ENCODE data around the gene FSCN2. TPM values are rescaled to one million over a fixed set of nuclear protein-coding genes. Genes with fewer than 3 reads are reported as not detected.

The FSCN2 gene
- total RNA-seq, 2 experiments from 2014 or later, result not detected

DNA sequence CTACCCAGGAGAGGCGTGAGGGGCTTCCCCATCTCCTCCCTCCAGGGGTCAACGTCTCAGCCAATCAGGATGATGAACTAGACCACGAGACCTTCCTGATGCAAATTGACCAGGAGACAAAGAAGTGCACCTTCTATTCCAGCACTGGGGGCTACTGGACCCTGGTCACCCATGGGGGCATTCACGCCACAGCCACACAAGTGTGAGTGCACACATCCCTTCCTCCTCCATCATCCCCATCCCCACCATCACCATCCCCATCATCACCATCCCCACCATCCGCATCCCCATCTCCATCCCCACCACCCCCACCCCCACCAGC lies 6.8 kb downstream of the FSCN2 start:
- intact Hi-C loops (cut with micrococcal nuclease), result no loop called here
- DNase-seq, result no peak
- Mint-ChIP-seq H3K27me3 (ENCODE audit: low read depth) (peaks cover 11% of the 10 kb centered on the region), H3K4me1 (ENCODE audit: low read depth) (peaks cover 1% of the 10 kb centered on the region), H3K36me3 (ENCODE audit: low read depth) (no peaks in the 10 kb centered on the region), H3K27ac (no peak overlapping the region), H3K4me3 (no peak overlapping the region), H3K9me3 (no peaks in the 10 kb centered on the region)
- CTCF ChIA-PET, result no interaction called here

- peaks cover 1% of the 10 kb centered on the region for H3K4me1 Mint-ChIP-seq (ENCODE audit: low read depth)
- H3K27ac Mint-ChIP-seq, result no peak overlapping the region
- CTCF ChIA-PET, result no interaction called here
- no peaks in the 10 kb centered on the region for H3K36me3 Mint-ChIP-seq (ENCODE audit: low read depth)
- H3K9me3 Mint-ChIP-seq, result no peaks in the 10 kb centered on the region
- intact Hi-C loops (cut with micrococcal nuclease), result no loop called here
- H3K4me3 Mint-ChIP-seq, result no peak overlapping the region
- DNase-seq, result no peak
- H3K27me3 Mint-ChIP-seq (ENCODE audit: low read depth), result peaks cover 11% of the 10 kb centered on the region
These were observed 7.5 kb downstream of the FSCN2 start for GRCh38 chr17:81535480-81536298.

DNA sequence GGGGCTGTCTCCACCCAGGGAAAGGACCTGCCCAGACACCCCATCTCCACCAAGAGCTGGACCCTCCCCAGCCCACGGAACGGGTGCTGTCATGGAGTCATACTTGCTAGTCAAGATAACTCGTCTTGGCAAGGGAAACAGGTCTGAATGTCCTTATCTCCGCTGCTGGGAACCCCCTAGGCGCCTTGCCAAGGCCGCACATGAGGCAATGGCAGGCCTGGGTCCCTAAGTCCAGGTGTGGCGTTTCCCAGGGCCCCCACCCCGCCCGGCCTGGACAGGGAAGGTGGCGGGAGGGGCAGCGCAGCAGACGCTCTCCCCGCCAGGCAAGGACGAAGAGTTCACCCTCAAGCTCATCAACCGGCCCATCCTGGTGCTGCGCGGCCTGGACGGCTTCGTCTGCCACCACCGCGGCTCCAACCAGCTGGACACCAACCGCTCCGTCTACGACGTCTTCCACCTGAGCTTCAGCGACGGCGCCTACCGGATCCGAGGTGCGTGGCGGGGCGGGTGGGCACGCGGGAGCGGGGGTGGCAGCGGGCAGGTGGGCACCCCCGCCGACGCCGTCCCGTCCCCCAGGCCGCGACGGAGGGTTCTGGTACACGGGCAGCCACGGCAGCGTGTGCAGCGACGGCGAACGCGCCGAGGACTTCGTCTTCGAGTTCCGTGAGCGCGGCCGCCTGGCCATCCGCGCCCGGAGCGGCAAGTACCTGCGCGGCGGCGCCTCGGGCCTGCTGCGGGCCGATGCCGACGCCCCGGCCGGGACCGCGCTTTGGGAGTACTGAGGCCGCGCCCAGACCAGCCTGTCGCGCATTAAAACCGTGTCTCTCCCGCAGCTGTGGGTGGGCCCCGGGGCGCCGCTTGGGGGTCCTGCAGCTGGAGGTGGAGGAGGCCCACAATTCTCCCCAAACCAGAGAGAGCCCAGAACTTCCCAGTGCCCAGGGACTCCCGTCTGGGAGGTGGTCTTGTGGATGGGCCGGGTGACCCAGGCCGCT lies 8.4 kb downstream of the FSCN2 start:
- Mint-ChIP-seq H3K36me3 (ENCODE audit: low read depth) (peaks cover 3% of the 10 kb centered on the region), H3K4me3 (no peak overlapping the region), H3K4me1 (ENCODE audit: low read depth) (peaks cover 1% of the 10 kb centered on the region), H3K9me3 (no peaks in the 10 kb centered on the region), H3K27me3 (ENCODE audit: low read depth) (peaks cover 11% of the 10 kb centered on the region), H3K27ac (no peak overlapping the region)
- DNase-seq, result no peak
- intact Hi-C loops (cut with micrococcal nuclease), result no loop called here
- CTCF ChIA-PET, result no interaction called here

DNA sequence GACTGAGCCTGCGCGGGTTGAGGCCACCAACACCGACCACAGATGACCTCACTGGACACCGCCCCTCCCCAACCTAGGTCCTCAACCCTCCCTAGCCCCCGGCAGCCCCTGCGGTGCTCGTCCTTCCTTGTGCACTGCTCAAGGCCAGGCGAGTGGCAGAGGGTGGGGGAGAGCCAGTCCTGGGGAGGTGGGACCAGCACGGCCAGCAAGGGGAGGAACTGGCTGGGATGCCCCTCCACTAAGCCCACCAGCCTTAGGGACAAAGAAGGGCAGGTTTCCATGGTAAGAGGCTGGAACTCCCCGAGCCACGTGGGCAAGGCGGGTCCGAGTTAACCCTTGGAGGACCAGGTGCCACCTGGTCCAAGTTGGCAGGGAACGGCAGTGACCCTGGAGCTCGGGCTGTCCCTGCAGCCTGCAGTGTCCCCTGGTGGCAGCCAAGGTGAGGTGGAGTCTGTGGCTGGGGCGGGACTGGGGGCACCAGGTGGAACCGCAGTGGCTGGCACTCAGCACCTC lies 9.2 kb downstream of the FSCN2 start:
- peaks cover 1% of the 10 kb centered on the region for H3K4me1 Mint-ChIP-seq (ENCODE audit: low read depth)
- peaks cover 7% of the 10 kb centered on the region for H3K36me3 Mint-ChIP-seq (ENCODE audit: low read depth)
- H3K27ac Mint-ChIP-seq, result no peak overlapping the region
- H3K4me3 Mint-ChIP-seq, result no peak overlapping the region
- peaks cover 11% of the 10 kb centered on the region for H3K27me3 Mint-ChIP-seq (ENCODE audit: low read depth)
- intact Hi-C loops (cut with micrococcal nuclease), result no loop called here
- CTCF ChIA-PET, result no interaction called here
- DNase-seq, result peak; percentile 31
- no peaks in the 10 kb centered on the region for H3K9me3 Mint-ChIP-seq

GRCh38 chr17:81537856-81538555 lies 9.8 kb downstream of the FSCN2 start:
- no peak overlapping the region for H3K4me3 Mint-ChIP-seq
- H3K27ac Mint-ChIP-seq, result no peak overlapping the region
- DNase-seq, result no peak
- H3K36me3 Mint-ChIP-seq (ENCODE audit: low read depth), result peaks cover 8% of the 10 kb centered on the region
- intact Hi-C loops (cut with micrococcal nuclease), result no loop called here
- H3K9me3 Mint-ChIP-seq, result no peaks in the 10 kb centered on the region
- peaks cover 1% of the 10 kb centered on the region for H3K4me1 Mint-ChIP-seq (ENCODE audit: low read depth)
- peaks cover 11% of the 10 kb centered on the region for H3K27me3 Mint-ChIP-seq (ENCODE audit: low read depth)
- CTCF ChIA-PET, result interaction anchor here (1.0 to 1.2 kb wide), 2 partner anchors 19 to 45 kb away, joined by 4 read pairs; no protein-coding TSS in a partner anchor

- intact Hi-C loops (cut with micrococcal nuclease), result no loop called here
- H3K27ac Mint-ChIP-seq, result no peak overlapping the region
- no peak for DNase-seq
- CTCF ChIA-PET, result interaction anchor here (0.6 to 1.2 kb wide), 3 partner anchors 20 to 63 kb away, joined by 3 to 4 read pairs (median 4); no protein-coding TSS in a partner anchor
- no peak overlapping the region for H3K4me3 Mint-ChIP-seq
- peaks cover 5% of the 10 kb centered on the region for H3K27me3 Mint-ChIP-seq (ENCODE audit: low read depth)
- H3K36me3 Mint-ChIP-seq (ENCODE audit: low read depth), result peaks cover 8% of the 10 kb centered on the region
- H3K9me3 Mint-ChIP-seq, result no peaks in the 10 kb centered on the region
- H3K4me1 Mint-ChIP-seq (ENCODE audit: low read depth), result peaks cover 1% of the 10 kb centered on the region
These were observed 10.7 kb downstream of the FSCN2 start for GRCh38 chr17:81538651-81539570.

- H3K36me3 Mint-ChIP-seq (ENCODE audit: low read depth), result peaks cover 8% of the 10 kb centered on the region
- CTCF ChIA-PET, result interaction anchor here (0.6 kb wide), 1 partner anchor 63 kb away, joined by 3 read pairs; no protein-coding TSS in a partner anchor
- intact Hi-C loops (cut with micrococcal nuclease), result no loop called here
- DNase-seq, result no peak
- no peak overlapping the region for H3K27ac Mint-ChIP-seq
- H3K27me3 Mint-ChIP-seq (ENCODE audit: low read depth), result peaks cover 5% of the 10 kb centered on the region
- H3K4me1 Mint-ChIP-seq (ENCODE audit: low read depth), result peaks cover 1% of the 10 kb centered on the region
- H3K9me3 Mint-ChIP-seq, result no peaks in the 10 kb centered on the region
- H3K4me3 Mint-ChIP-seq, result no peak overlapping the region
These were observed 11.4 kb downstream of the FSCN2 start for GRCh38 chr17:81539571-81539900.

DNA sequence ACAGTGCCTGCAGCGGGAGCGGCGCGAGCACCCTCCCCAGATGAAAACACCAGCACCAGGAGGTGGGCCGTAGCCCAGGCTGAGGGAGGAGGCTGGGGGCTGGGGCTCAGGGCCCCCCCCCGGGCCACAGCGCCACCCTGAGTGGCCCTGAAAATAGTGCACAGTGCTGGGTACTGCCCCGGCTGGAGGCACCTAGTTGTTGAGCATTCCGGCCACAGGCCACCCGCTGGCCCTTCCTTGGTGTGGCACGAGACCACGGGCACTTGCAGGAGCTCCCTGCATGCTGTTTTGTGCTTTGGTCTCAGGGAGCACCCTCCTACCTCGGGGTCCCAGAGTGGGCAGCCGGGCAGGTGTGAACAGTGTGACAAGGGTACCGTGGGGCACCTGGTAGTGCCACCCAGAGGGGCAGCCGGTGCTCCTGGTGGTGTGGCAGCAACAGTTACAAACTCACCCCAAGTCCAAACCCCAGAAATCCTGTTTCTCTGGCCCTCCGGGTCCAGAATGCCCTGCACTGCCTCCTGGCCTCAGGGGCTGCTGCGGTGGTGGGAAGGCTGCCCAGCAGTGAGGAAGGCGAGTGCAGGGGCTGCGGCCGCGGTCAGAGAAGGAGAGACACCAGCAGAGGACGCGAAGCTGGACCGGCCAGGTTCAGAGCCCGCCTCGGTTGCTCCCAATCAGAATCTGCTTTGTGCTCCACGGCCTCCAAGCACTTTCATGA lies 11.9 kb downstream of the FSCN2 start:
- H3K27ac Mint-ChIP-seq, result no peak overlapping the region

DNA sequence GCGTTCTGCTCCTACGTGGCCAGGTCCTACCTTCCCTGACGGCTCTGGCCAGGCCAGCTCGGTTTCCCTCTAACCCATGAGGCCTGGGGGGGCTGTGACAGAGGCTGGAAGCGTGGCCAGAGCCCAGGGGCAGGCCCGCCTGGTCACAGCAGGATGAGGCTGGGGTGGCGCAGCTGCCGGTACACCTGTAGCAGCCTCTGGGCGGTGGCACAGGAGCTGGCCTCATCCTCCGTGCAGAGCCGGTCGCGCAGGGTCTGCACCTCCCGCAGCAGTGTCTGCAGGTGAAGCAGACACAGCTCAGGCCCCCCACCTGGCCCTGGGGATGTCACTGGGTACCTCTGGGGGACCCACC lies 12.5 kb downstream of the FSCN2 start:
- Mint-ChIP-seq H3K4me1 (ENCODE audit: low read depth) (peaks cover 1% of the 10 kb centered on the region), H3K27ac (no peak overlapping the region), H3K9me3 (no peaks in the 10 kb centered on the region), H3K27me3 (ENCODE audit: low read depth) (peaks cover 3% of the 10 kb centered on the region), H3K36me3 (ENCODE audit: low read depth) (peaks cover 8% of the 10 kb centered on the region), H3K4me3 (no peak overlapping the region)
- CTCF ChIA-PET, result no interaction called here
- intact Hi-C loops (cut with micrococcal nuclease), result no loop called here
- DNase-seq, result no peak

More for the DNA sequence above, 11.9 kb downstream of the FSCN2 start:
- Mint-ChIP-seq H3K4me1 (ENCODE audit: low read depth) (peaks cover 1% of the 10 kb centered on the region), H3K4me3 (no peak overlapping the region), H3K27me3 (ENCODE audit: low read depth) (peaks cover 5% of the 10 kb centered on the region), H3K36me3 (ENCODE audit: low read depth) (peaks cover 8% of the 10 kb centered on the region), H3K9me3 (no peaks in the 10 kb centered on the region)
- CTCF ChIA-PET, result no interaction called here
- DNase-seq, result no peak
- intact Hi-C loops (cut with micrococcal nuclease), result no loop called here

GRCh38 chr17:81541123-81541522 lies 12.9 kb downstream of the FSCN2 start:
- no peak overlapping the region for H3K27ac Mint-ChIP-seq
- CTCF ChIA-PET, result no interaction called here
- DNase-seq, result no peak
- intact Hi-C loops (cut with micrococcal nuclease), result no loop called here
- H3K9me3 Mint-ChIP-seq, result no peaks in the 10 kb centered on the region
- H3K36me3 Mint-ChIP-seq (ENCODE audit: low read depth), result peaks cover 8% of the 10 kb centered on the region
- no peaks in the 10 kb centered on the region for H3K27me3 Mint-ChIP-seq (ENCODE audit: low read depth)
- H3K4me3 Mint-ChIP-seq, result no peak overlapping the region
- peaks cover 1% of the 10 kb centered on the region for H3K4me1 Mint-ChIP-seq (ENCODE audit: low read depth)
